Tibial nerve (tissue), 4 donors: Measurements from ENCODE around the gene STARD8.

ENCODE experiments used
- EP300 ChIP-seq, 2 donors: sonication (generic); formaldehyde crosslinking; IDR thresholded peaks; one replicate each; pipeline ENCODE4 v1.6.1; 2017; ENCODE audit warnings: antibody characterized with exemption in 2 of 2, mild to moderate bottlenecking in 1 of 2
- POLR2A ChIP-seq, 2 donors: fragments of 450-650 bp; IDR thresholded peaks; one replicate each; pipeline ENCODE4 v1.6.1; 2017; ENCODE audit warnings: antibody characterized with exemption in 2 of 2, mild to moderate bottlenecking in 2 of 2, moderate library complexity in 2 of 2
- TF ChIP-seq, protein P1 (sequence below), 5 experiments: fragments of 200-600 bp in 3 of 5; fragments of 450-650 bp in 2 of 5; sonication (generic) in 3 of 5; IDR thresholded peaks; one replicate each; pipeline ENCODE4 v1.5.1; 2016 to 2019; ENCODE audit warnings: antibody characterized with exemption in 5 of 5, mild to moderate bottlenecking in 3 of 5, moderate library complexity in 2 of 5

GRCh38 chrX:68723491-68724155 lies 76.2 kb downstream of the STARD8 start:
- TF ChIP-seq EP300 (IDR thresholded peaks at IDR 0.05): no peak
- TF ChIP-seq, protein P1, sequence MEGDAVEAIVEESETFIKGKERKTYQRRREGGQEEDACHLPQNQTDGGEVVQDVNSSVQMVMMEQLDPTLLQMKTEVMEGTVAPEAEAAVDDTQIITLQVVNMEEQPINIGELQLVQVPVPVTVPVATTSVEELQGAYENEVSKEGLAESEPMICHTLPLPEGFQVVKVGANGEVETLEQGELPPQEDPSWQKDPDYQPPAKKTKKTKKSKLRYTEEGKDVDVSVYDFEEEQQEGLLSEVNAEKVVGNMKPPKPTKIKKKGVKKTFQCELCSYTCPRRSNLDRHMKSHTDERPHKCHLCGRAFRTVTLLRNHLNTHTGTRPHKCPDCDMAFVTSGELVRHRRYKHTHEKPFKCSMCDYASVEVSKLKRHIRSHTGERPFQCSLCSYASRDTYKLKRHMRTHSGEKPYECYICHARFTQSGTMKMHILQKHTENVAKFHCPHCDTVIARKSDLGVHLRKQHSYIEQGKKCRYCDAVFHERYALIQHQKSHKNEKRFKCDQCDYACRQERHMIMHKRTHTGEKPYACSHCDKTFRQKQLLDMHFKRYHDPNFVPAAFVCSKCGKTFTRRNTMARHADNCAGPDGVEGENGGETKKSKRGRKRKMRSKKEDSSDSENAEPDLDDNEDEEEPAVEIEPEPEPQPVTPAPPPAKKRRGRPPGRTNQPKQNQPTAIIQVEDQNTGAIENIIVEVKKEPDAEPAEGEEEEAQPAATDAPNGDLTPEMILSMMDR (IDR thresholded peaks at IDR 0.05): no peak
- no peak for TF ChIP-seq POLR2A (IDR thresholded peaks at IDR 0.05)
